Ascending aorta (tissue), 2 donors: ENCODE results near the gene FAM98A. TPM values are rescaled to one million over a fixed set of nuclear protein-coding genes. Genes with fewer than 3 reads are reported as not detected.

Experiments used
- DNase-seq, 2 donors: peaks; one replicate each; pipeline ENCODE4 v3.0.0-alpha.2; 2019; ENCODE audit warnings: low spot score in 2 of 2
- H3K27ac ChIP-seq, 2 donors: fragments of 200-600 bp; sonication (generic); one replicate each; pipeline ENCODE4 v1.5.1; 2016 to 2017; ENCODE audit warnings: mild to moderate bottlenecking in 1 of 2
- H3K27me3 ChIP-seq: fragments of 200-600 bp; sonication (generic); one replicate; pipeline ENCODE4 v1.5.1; 2017
- H3K36me3 ChIP-seq, 2 donors: fragments of 200-600 bp; sonication (generic); one replicate each; pipeline ENCODE4 v1.5.1; 2016
- H3K4me1 ChIP-seq, 2 donors: fragments of 200-600 bp; sonication (generic); one replicate each; pipeline ENCODE4 v1.5.1; 2016 to 2017; ENCODE audit warnings: mild to moderate bottlenecking in 1 of 2
- H3K4me3 ChIP-seq, 2 donors: fragments of 200-600 bp; sonication (generic); one replicate each; pipeline ENCODE4 v1.5.1; 2016 to 2017; ENCODE audit warnings: mild to moderate bottlenecking in 1 of 2
- H3K9me3 ChIP-seq, 2 donors: fragments of 200-600 bp; sonication (generic); one replicate each; pipeline ENCODE4 v1.5.1; 2016
- intact Hi-C: fragments of 100-400 bp; cut with DNase I; formaldehyde crosslinking; loops from one replicate; pipeline ENCODE4 v1.15.1; 2023
- total RNA-seq: library from RNA; depleted of rRNA; stranded (reverse); fragments of >200 nt; gene quantifications from one replicate; pipeline ENCODE4 v1.1.0, GENCODE V29; 2016
- TF ChIP-seq, protein P1 (sequence below), 3 experiments: fragments of 200-600 bp in 2 of 3; fragments of 450-650 bp in 1 of 3; sonication (generic) in 2 of 3; IDR thresholded peaks; one replicate each; pipeline ENCODE4 v1.5.1; 2016 to 2019; ENCODE audit warnings: antibody characterized with exemption in 3 of 3, mild to moderate bottlenecking in 1 of 3, moderate library complexity in 1 of 3

The FAM98A gene
- total RNA-seq, 1 donor from 2014 or later: 34.8 TPM

DNA sequence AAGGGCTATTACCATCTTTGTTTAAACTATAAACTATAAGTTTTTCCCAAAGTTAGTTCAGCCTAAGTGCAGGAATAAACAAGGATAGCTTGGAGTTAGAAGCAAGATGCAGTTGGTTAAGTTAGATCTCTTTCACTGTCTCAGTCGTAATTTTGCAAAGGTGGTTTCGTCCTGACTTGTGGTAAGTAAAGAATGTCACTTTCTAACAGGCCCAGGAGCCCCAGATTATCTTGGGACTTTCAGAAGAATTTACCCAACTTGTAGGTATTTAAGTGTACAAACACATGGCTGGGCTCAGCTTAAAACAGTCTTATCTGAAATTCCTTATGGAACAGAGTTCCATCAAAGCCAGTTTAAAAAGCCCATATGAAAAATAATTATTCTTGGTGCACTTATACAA is 18.3 kb upstream of the FAM98A start:
- intact Hi-C loops: no loop called here
- H3K27me3 ChIP-seq: no peaks in the 10 kb centered on the region
- no peaks in the 10 kb centered on the region for H3K4me1 ChIP-seq
- TF ChIP-seq, protein P1, sequence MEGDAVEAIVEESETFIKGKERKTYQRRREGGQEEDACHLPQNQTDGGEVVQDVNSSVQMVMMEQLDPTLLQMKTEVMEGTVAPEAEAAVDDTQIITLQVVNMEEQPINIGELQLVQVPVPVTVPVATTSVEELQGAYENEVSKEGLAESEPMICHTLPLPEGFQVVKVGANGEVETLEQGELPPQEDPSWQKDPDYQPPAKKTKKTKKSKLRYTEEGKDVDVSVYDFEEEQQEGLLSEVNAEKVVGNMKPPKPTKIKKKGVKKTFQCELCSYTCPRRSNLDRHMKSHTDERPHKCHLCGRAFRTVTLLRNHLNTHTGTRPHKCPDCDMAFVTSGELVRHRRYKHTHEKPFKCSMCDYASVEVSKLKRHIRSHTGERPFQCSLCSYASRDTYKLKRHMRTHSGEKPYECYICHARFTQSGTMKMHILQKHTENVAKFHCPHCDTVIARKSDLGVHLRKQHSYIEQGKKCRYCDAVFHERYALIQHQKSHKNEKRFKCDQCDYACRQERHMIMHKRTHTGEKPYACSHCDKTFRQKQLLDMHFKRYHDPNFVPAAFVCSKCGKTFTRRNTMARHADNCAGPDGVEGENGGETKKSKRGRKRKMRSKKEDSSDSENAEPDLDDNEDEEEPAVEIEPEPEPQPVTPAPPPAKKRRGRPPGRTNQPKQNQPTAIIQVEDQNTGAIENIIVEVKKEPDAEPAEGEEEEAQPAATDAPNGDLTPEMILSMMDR (IDR thresholded peaks at IDR 0.05): no peak
- no peak for DNase-seq
- H3K9me3 ChIP-seq: peaks cover 0 to 10% of the 10 kb centered on the region in 2 donors
- no peaks in the 10 kb centered on the region for H3K36me3 ChIP-seq
- no peak overlapping the region for H3K4me3 ChIP-seq
- H3K27ac ChIP-seq: no peak overlapping the region

DNA sequence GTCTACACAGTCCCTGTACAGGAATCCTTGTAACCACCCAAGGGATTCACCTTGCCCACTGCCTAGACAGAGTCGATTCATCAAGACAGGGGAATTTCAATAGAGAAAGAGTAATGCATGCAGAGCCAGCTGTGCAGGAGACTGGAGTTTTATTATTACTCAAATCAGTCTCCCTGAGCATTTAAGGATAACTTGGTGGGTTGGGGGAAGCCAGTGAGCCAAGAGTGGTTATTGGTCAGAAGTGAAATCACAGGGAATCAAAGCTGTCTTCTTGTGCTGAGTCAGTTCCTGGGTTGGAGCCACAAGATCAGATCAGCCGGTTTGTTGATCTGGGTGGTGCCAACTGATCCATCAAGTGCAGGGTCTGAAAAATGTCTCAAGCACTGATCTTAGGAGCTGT is 17.8 kb upstream of the FAM98A start:
- Histone ChIP-seq H3K9me3 (peaks cover 0 to 10% of the 10 kb centered on the region in 2 donors), H3K36me3 (no peaks in the 10 kb centered on the region), H3K4me1 (no peaks in the 10 kb centered on the region), H3K27me3 (no peaks in the 10 kb centered on the region), H3K4me3 (no peak overlapping the region), H3K27ac (no peak overlapping the region)
- intact Hi-C loops: no loop called here
- no peak for DNase-seq
- TF ChIP-seq, protein P1 (IDR thresholded peaks at IDR 0.05): no peak

DNA sequence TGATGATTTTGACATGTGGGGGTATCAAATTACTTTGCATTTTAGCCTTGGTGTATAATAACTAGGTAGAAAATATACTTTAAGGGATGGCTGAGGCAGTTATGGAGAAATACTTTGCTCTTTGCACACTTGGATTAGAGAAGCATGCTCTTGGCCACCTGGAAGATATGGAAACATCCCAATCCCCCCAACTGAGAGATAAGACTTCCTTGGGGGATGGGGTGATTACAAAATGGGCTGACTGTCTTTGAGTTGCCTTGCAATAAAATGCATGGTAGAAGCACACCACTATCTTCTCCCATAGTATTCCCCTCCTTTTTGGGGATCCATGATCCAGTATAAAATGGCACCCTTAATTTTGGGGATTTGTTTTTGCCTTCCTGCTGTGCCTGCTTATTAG is 15.1 kb upstream of the FAM98A start:
- DNase-seq: no peak
- Histone ChIP-seq H3K9me3 (peaks cover 0 to 7% of the 10 kb centered on the region in 2 donors), H3K27ac (no peak overlapping the region), H3K27me3 (no peaks in the 10 kb centered on the region), H3K4me3 (no peak overlapping the region), H3K4me1 (no peaks in the 10 kb centered on the region), H3K36me3 (no peaks in the 10 kb centered on the region)
- intact Hi-C loops: no loop called here
- TF ChIP-seq, protein P1 (IDR thresholded peaks at IDR 0.05): no peak

DNA sequence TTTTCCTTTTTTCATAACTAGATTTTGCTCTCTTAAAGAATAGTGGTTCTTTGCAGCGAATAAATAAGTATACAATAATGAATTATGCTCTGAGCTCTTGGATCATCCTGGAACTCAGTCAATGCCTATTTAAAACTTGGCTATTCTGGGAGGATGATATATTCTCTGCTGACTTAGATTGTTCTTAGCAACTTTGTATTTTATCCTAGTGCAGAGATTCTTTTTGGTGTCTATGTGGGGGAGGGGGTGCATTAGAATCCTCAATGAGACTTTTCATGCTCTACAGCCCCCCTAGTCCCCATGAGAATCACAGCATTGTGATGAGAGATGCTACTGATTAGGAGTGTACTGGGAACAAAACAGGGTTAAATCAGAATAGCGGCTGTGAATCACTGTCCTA is 8.8 kb upstream of the FAM98A start:
- no peak overlapping the region for H3K27ac ChIP-seq
- no peak for DNase-seq
- no peak overlapping the region for H3K4me3 ChIP-seq
- H3K9me3 ChIP-seq: no peaks in the 10 kb centered on the region
- H3K4me1 ChIP-seq: no peaks in the 10 kb centered on the region
- H3K27me3 ChIP-seq: no peaks in the 10 kb centered on the region
- intact Hi-C loops: no loop called here
- no peaks in the 10 kb centered on the region for H3K36me3 ChIP-seq
- TF ChIP-seq, protein P1 (IDR thresholded peaks at IDR 0.05): no peak

DNA sequence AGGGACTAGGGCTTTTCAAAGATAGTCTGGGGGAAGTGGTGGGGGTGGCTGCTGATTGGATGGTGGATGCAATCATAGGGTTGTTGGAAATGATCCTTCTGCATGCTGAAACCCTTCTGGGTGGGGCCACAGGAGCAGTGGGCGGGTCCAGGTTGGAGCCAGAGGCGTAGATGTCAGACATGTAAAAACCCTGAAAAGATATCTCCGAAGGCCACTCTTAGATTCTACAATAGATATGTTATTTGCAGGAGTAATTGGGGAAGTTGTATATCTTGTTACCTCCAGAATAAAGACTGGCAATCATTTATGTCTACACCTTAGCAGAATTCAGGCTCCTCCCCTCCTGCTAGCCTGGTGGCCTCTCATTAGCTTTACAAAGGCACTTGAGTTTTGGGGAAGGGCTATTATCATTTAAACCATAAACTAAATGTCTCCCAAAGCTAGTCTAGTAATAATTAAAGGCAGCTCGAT is 8.2 kb upstream of the FAM98A start:
- Histone ChIP-seq H3K27me3 (no peaks in the 10 kb centered on the region), H3K36me3 (no peaks in the 10 kb centered on the region), H3K27ac (no peak overlapping the region), H3K9me3 (no peaks in the 10 kb centered on the region), H3K4me1 (no peaks in the 10 kb centered on the region), H3K4me3 (no peak overlapping the region)
- TF ChIP-seq, protein P1 (IDR thresholded peaks at IDR 0.05): no peak
- no peak for DNase-seq
- intact Hi-C loops: no loop called here

DNA sequence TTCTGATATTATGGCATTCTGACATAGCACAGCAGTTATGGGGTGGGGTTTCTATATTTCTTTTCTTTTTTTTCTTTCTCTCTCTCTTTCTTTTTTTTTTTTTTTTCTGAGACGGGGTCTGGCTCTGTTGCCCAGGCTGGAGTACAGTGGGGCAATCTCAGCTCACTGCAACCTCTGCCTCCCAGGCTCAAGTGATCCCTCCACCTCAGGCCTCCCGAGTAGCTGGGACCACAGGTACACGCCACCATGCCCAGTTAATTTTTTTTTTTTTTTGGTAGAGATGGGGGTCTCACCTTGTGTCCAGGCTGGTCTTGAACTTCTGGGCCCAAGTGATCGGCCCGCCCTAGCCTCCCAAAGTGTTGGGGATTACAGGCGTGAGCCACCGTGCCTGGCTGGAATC is 7.5 kb upstream of the FAM98A start:
- H3K27ac ChIP-seq: no peak overlapping the region
- H3K4me1 ChIP-seq: no peaks in the 10 kb centered on the region
- H3K9me3 ChIP-seq: no peaks in the 10 kb centered on the region
- TF ChIP-seq, protein P1 (IDR thresholded peaks at IDR 0.05): no peak
- no peaks in the 10 kb centered on the region for H3K27me3 ChIP-seq
- no peaks in the 10 kb centered on the region for H3K36me3 ChIP-seq
- DNase-seq: no peak
- no peak overlapping the region for H3K4me3 ChIP-seq
- intact Hi-C loops: no loop called here
